GM18499 (cell line): ENCODE measurements around the gene RARRES2.

Experiments used
- ATAC-seq: cut with Tn5 transposase; IDR thresholded peaks from one replicate; pipeline ENCODE4 v1.9.1; 2021; ENCODE audit warnings: moderate number of reproducible peaks; ENCODE audit not compliant: insufficient read depth, unreplicated experiment

Gene RARRES2

GRCh38 chr7:150363872-150364271, 22.4 kb upstream of the RARRES2 start:
- no peak for ATAC-seq

- ATAC-seq = no peak
These were observed 21.9 kb upstream of the RARRES2 start for GRCh38 chr7:150363370-150363769.

GRCh38 chr7:150361807-150362621, 20.6 kb upstream of the RARRES2 start:
- ATAC-seq = no peak

GRCh38 chr7:150361402-150361801, 20.0 kb upstream of the RARRES2 start:
- ATAC-seq = no peak

- ATAC-seq = no peak
These were observed 19.1 kb upstream of the RARRES2 start for GRCh38 chr7:150360363-150361058.

GRCh38 chr7:150359622-150360362, 18.4 kb upstream of the RARRES2 start:
- ATAC-seq = no peak

- no peak for ATAC-seq
These were observed 17.7 kb upstream of the RARRES2 start for GRCh38 chr7:150358988-150359621.

- no peak for ATAC-seq
These were observed 17.0 kb upstream of the RARRES2 start for GRCh38 chr7:150358433-150358832.

- ATAC-seq = no peak
These were observed 16.5 kb upstream of the RARRES2 start for GRCh38 chr7:150357771-150358427.

GRCh38 chr7:150357270-150357669, 15.8 kb upstream of the RARRES2 start:
- ATAC-seq = no peak

- ATAC-seq = no peak
These were observed 15.0 kb upstream of the RARRES2 start for GRCh38 chr7:150356265-150356897.

- no peak for ATAC-seq
These were observed 14.2 kb upstream of the RARRES2 start for GRCh38 chr7:150355666-150356059.

GRCh38 chr7:150351587-150352194, 10.3 kb upstream of the RARRES2 start:
- no peak for ATAC-seq

GRCh38 chr7:150346922-150347321, 5.5 kb upstream of the RARRES2 start:
- no peak for ATAC-seq

GRCh38 chr7:150345012-150345411, 3.6 kb upstream of the RARRES2 start:
- no peak for ATAC-seq

GRCh38 chr7:150344299-150344698, 2.9 kb upstream of the RARRES2 start:
- no peak for ATAC-seq

GRCh38 chr7:150343225-150343624, 1.8 kb upstream of the RARRES2 start:
- ATAC-seq = no peak

GRCh38 chr7:150342121-150342408, 636 bp upstream of the RARRES2 start:
- ATAC-seq = no peak

GRCh38 chr7:150340875-150341262, 560 bp downstream of the RARRES2 start:
- ATAC-seq = no peak
